Measurements from ENCODE around the gene PCDH20. TPM values are rescaled to one million over a fixed set of nuclear protein-coding genes. Genes with fewer than 3 reads are reported as not detected.

PCDH20 gene
- total and polyA plus RNA-seq, 2 experiments from 2014 or later, result 1.3 to 2.8 TPM

DNA sequence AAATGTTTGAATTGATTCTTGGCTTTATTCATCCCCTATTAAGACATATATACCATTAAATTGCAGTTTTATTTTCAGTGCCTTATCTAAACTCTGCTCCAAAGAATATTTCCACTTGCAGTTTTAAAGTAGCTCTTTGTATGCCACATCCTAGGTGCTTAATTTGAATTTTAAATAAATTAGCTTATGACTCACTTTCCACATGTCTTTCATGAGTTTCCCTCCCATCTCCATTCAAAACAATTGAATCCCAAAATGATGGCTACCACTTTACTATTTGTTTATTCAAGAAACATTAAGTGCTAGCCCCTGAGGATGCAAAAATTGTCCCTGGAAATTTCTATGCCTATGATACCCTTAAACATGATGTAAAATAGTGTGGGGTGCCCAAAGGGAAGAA lies 19.5 kb downstream of the PCDH20 start (continued):
- TF ChIP-seq CREB1 (CRISPR knock-in tag; IDR thresholded peaks at IDR 0.05; ENCODE audit: low read depth), result no peak
- no peak for TF ChIP-seq ETS1 (IDR thresholded peaks at IDR 0.05)
- TF ChIP-seq, protein P1, sequence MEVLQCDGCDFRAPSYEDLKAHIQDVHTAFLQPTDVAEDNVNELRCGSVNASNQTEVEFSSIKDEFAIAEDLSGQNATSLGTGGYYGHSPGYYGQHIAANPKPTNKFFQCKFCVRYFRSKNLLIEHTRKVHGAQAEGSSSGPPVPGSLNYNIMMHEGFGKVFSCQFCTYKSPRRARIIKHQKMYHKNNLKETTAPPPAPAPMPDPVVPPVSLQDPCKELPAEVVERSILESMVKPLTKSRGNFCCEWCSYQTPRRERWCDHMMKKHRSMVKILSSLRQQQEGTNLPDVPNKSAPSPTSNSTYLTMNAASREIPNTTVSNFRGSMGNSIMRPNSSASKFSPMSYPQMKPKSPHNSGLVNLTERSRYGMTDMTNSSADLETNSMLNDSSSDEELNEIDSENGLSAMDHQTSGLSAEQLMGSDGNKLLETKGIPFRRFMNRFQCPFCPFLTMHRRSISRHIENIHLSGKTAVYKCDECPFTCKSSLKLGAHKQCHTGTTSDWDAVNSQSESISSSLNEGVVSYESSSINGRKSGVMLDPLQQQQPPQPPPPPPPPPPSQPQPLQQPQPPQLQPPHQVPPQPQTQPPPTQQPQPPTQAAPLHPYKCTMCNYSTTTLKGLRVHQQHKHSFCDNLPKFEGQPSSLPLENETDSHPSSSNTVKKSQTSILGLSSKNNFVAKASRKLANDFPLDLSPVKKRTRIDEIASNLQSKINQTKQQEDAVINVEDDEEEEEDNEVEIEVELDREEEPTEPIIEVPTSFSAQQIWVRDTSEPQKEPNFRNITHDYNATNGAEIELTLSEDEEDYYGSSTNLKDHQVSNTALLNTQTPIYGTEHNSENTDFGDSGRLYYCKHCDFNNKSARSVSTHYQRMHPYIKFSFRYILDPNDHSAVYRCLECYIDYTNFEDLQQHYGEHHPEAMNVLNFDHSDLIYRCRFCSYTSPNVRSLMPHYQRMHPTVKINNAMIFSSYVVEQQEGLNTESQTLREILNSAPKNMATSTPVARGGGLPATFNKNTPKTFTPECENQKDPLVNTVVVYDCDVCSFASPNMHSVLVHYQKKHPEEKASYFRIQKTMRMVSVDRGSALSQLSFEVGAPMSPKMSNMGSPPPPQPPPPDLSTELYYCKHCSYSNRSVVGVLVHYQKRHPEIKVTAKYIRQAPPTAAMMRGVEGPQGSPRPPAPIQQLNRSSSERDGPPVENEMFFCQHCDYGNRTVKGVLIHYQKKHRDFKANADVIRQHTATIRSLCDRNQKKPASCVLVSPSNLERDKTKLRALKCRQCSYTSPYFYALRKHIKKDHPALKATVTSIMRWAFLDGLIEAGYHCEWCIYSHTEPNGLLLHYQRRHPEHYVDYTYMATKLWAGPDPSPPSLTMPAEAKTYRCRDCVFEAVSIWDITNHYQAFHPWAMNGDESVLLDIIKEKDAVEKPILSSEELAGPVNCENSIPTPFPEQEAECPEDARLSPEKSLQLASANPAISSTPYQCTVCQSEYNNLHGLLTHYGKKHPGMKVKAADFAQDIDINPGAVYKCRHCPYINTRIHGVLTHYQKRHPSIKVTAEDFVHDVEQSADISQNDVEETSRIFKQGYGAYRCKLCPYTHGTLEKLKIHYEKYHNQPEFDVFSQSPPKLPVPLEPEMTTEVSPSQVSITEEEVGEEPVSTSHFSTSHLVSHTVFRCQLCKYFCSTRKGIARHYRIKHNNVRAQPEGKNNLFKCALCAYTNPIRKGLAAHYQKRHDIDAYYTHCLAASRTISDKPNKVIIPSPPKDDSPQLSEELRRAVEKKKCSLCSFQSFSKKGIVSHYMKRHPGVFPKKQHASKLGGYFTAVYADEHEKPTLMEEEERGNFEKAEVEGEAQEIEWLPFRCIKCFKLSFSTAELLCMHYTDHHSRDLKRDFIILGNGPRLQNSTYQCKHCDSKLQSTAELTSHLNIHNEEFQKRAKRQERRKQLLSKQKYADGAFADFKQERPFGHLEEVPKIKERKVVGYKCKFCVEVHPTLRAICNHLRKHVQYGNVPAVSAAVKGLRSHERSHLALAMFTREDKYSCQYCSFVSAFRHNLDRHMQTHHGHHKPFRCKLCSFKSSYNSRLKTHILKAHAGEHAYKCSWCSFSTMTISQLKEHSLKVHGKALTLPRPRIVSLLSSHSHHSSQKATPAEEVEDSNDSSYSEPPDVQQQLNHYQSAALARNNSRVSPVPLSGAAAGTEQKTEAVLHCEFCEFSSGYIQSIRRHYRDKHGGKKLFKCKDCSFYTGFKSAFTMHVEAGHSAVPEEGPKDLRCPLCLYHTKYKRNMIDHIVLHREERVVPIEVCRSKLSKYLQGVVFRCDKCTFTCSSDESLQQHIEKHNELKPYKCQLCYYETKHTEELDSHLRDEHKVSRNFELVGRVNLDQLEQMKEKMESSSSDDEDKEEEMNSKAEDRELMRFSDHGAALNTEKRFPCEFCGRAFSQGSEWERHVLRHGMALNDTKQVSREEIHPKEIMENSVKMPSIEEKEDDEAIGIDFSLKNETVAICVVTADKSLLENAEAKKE (CRISPR knock-in tag; IDR thresholded peaks at IDR 0.05), result no peak
- TF ChIP-seq ZNF331 (CRISPR knock-in tag; IDR thresholded peaks at IDR 0.05; ENCODE audit: low read depth), result no peak

GRCh38 chr13:61391426-61391825 lies 24.2 kb downstream of the PCDH20 start:
- Histone ChIP-seq H3K27me3 (ENCODE audit: insufficient read depth) (no peaks in the 10 kb centered on the region), H3K9me2 (ENCODE audit: insufficient read depth) (no peaks in the 10 kb centered on the region), H4K20me1 (replicated peaks; ENCODE audit: insufficient read depth) (no peaks in the 10 kb centered on the region), H3F3A (replicated peaks; ENCODE audit: low read depth) (no peaks in the 10 kb centered on the region), H3K79me2 (replicated peaks; ENCODE audit: insufficient read depth) (no peaks in the 10 kb centered on the region), H3K27ac (ENCODE audit: low read depth) (no peak overlapping the region), H2AFZ (no peak overlapping the region; the same call in 1 of the 2 replicates), H3K4me2 (no peak overlapping the region), H3K4me1 (ENCODE audit: insufficient read depth) (0 out of 2 replicates have a peak, but pooled peaks cover 3% of the 10 kb centered on the region), H3K4me3 (no peak overlapping the region), H3K36me3 (ENCODE audit: insufficient read depth) (no peaks in the 10 kb centered on the region)
- H3K36me3 Mint-ChIP-seq (ENCODE audit: low read depth), result no peaks in the 10 kb centered on the region
- H3K4me1 Mint-ChIP-seq, result peaks cover 2% of the 10 kb centered on the region; the same call in 1 of the 3 replicates
- ATAC-seq, result no peak
- H3K27ac Mint-ChIP-seq, result no peak overlapping the region
- no peak for DNase-seq (ENCODE audit: low spot score)
- no peak overlapping the region for H3K4me3 Mint-ChIP-seq
- H3K27me3 Mint-ChIP-seq (ENCODE audit: insufficient read depth, low read depth, poor library complexity), result peaks cover 2% of the 10 kb centered on the region
- H3K9me3 Mint-ChIP-seq, result no peaks in the 10 kb centered on the region
- TF ChIP-seq STAT1 (IDR thresholded peaks at IDR 0.05; ENCODE audit: unreplicated experiment) (no peak), ZNF331 (CRISPR knock-in tag; IDR thresholded peaks at IDR 0.05; ENCODE audit: low read depth) (no peak), EZH2phosphoT487 (IDR thresholded peaks at IDR 0.05; ENCODE audit: unreplicated experiment) (no peak), NANOG (IDR thresholded peaks at IDR 0.05; ENCODE audit: borderline replicate concordance) (no peak), CTCF (conservative IDR thresholded peaks at IDR 0.05; ENCODE audit: low read depth in 2 of 2) (no peak), POLR2AphosphoS5 (IDR thresholded peaks at IDR 0.05; ENCODE audit: low read depth) (no peak), EZH2 (IDR thresholded peaks at IDR 0.05; ENCODE audit: low read depth, unreplicated experiment) (no peak), ETS1 (IDR thresholded peaks at IDR 0.05) (no peak), JUNB (IDR thresholded peaks at IDR 0.05; ENCODE audit: unreplicated experiment) (no peak), ZNF114 (CRISPR knock-in tag; IDR thresholded peaks at IDR 0.05) (no peak)
